GM21447 (cell line): ENCODE data around the gene SHMT2.

Experiments used
- ATAC-seq: cut with Tn5 transposase; IDR thresholded peaks from one replicate; pipeline ENCODE4 v1.9.1; 2021; ENCODE audit not compliant: unreplicated experiment

SHMT2 gene

GRCh38 chr12:57238854-57239554, 9.5 kb downstream of the SHMT2 start:
- ATAC-seq, result peak; percentile 45

GRCh38 chr12:57239587-57240065, 10.1 kb downstream of the SHMT2 start:
- ATAC-seq, result no peak

- no peak for ATAC-seq
Measured at GRCh38 chr12:57240066-57240921, 10.8 kb downstream of the SHMT2 start.

GRCh38 chr12:57240926-57241401, 11.5 kb downstream of the SHMT2 start:
- ATAC-seq, result no peak

GRCh38 chr12:57241402-57242310, 12.1 kb downstream of the SHMT2 start:
- no peak for ATAC-seq

GRCh38 chr12:57242329-57242690, 12.8 kb downstream of the SHMT2 start:
- no peak for ATAC-seq

- ATAC-seq, result no peak
Measured at GRCh38 chr12:57242691-57243454, 13.4 kb downstream of the SHMT2 start.

GRCh38 chr12:57243521-57244311, 14.2 kb downstream of the SHMT2 start:
- ATAC-seq, result no peak

- ATAC-seq, result no peak
Measured at GRCh38 chr12:57244312-57244696, 14.8 kb downstream of the SHMT2 start.

- ATAC-seq, result no peak
Measured at GRCh38 chr12:57247041-57247440, 17.5 kb downstream of the SHMT2 start.

- no peak for ATAC-seq
Measured at GRCh38 chr12:57248934-57249742, 19.6 kb downstream of the SHMT2 start.

- no peak for ATAC-seq
Measured at GRCh38 chr12:57250541-57250940, 21.0 kb downstream of the SHMT2 start.

GRCh38 chr12:57250956-57251355, 21.4 kb downstream of the SHMT2 start, which contains the start of gene STAC3:
Gene STAC3, minus strand, starts transcription at chr12:57251187. Its CDS starts 1,551 bp downstream, at chr12:57249636.
- ATAC-seq, result no peak

- ATAC-seq, result no peak
Measured at GRCh38 chr12:57254506-57255280, 25.2 kb downstream of the SHMT2 start.

- no peak for ATAC-seq
Measured at GRCh38 chr12:57255916-57256315, 26.4 kb downstream of the SHMT2 start.

GRCh38 chr12:57258977-57259970, 29.8 kb downstream of the SHMT2 start:
- no peak for ATAC-seq

- no peak for ATAC-seq
Measured at GRCh38 chr12:57260366-57260765, 30.9 kb downstream of the SHMT2 start.
